CD14-positive monocyte (primary cell): ENCODE measurements around the gene ADCY2. TPM values are rescaled to one million over a fixed set of nuclear protein-coding genes. Genes with fewer than 3 reads are reported as not detected.

ENCODE experiments used
- DNase-seq, 3 donors: peaks; one replicate each; pipeline ENCODE4 v3.0.0-alpha.2; 2011 to 2022
- H2AFZ ChIP-seq: 2 replicates; pipeline ENCODE4 v1.6.0; 2012; ENCODE audit warnings: mild to moderate bottlenecking, low read depth, low read length, inconsistent platforms; ENCODE audit not compliant: insufficient read depth, poor library complexity, severe bottlenecking
- H3K27ac ChIP-seq, 2 donors: 1 replicate in 1 of 2; 2 replicates in 1 of 2; pipeline ENCODE4 v1.5.1; 2012 to 2013; ENCODE audit warnings: low read length in 2 of 2, control low read depth in 1 of 2, inconsistent platforms in 1 of 2, low read depth in 1 of 2, mild to moderate bottlenecking in 1 of 2
- H3K27me3 ChIP-seq, 2 donors: one replicate each; pipeline versions ENCODE4 v1.6.0 to v1.6.1; 2011 to 2013; ENCODE audit warnings: low read length in 2 of 2; ENCODE audit not compliant: control insufficient read depth in 2 of 2, insufficient read depth in 2 of 2
- H3K36me3 ChIP-seq, 2 donors: replicated peaks in 1 of 2; 1 replicate in 1 of 2; 2 replicates in 1 of 2; pipeline versions ENCODE4 v1.5.1 to v1.6.1; 2012 to 2013; ENCODE audit warnings: low read length in 2 of 2, control low read depth in 1 of 2, inconsistent platforms in 1 of 2, mild to moderate bottlenecking in 1 of 2; ENCODE audit not compliant: insufficient read depth in 2 of 2, control insufficient read depth in 1 of 2
- H3K4me1 ChIP-seq, 2 donors: 1 replicate in 1 of 2; 2 replicates in 1 of 2; pipeline versions ENCODE4 v1.5.1 to v1.6.1; 2012 to 2013; ENCODE audit warnings: low read length in 2 of 2, control low read depth in 1 of 2, inconsistent platforms in 1 of 2, mild to moderate bottlenecking in 1 of 2, moderate library complexity in 1 of 2; ENCODE audit not compliant: insufficient read depth in 2 of 2, control insufficient read depth in 1 of 2
- H3K4me2 ChIP-seq: replicated peaks from 2 replicates; pipeline ENCODE3; 2012; ENCODE audit warnings: low read length, moderate library complexity, mild to moderate bottlenecking; ENCODE audit not compliant: poor library complexity, severe bottlenecking; ENCODE audit errors: extremely low read depth
- H3K4me3 ChIP-seq, 3 experiments: fragments of 200-600 bp in 1 of 3; sonication (generic) in 1 of 3; replicated peaks in 1 of 3; 1 replicate in 2 of 3; 2 replicates in 1 of 3; pipeline ENCODE4 v1.5.1; 2011 to 2013; ENCODE audit warnings: low read length in 3 of 3, mild to moderate bottlenecking in 3 of 3, control low read depth in 2 of 3, low read depth in 2 of 3, inconsistent platforms in 1 of 3, moderate library complexity in 1 of 3
- H3K79me2 ChIP-seq: 2 replicates; pipeline ENCODE4 v1.6.0; 2012; ENCODE audit warnings: mild to moderate bottlenecking, control low read depth, inconsistent platforms, low read length, moderate library complexity; ENCODE audit not compliant: insufficient read depth
- H3K9ac ChIP-seq: 2 replicates; pipeline ENCODE4 v1.6.0; 2017; ENCODE audit warnings: low read length, mild to moderate bottlenecking; ENCODE audit not compliant: insufficient read depth, poor library complexity, severe bottlenecking
- H3K9me3 ChIP-seq, 2 donors: replicated peaks in 1 of 2; 1 replicate in 1 of 2; 2 replicates in 1 of 2; pipeline versions ENCODE4 v1.5.1 to v1.6.1; 2012 to 2013; ENCODE audit warnings: low read length in 2 of 2, control low read depth in 1 of 2; ENCODE audit not compliant: control insufficient read depth in 1 of 2, insufficient read depth in 1 of 2
- H4K20me1 ChIP-seq: 2 replicates; pipeline ENCODE4 v1.6.0; 2012; ENCODE audit warnings: mild to moderate bottlenecking, low read length, control low read depth, moderate library complexity; ENCODE audit not compliant: insufficient read depth
- H3K27ac Mint-ChIP-seq, 7 donors: one replicate each; pipeline ENCODE4 v1.8.0; 2020; ENCODE audit warnings: mild to moderate bottlenecking in 7 of 7, mixed read lengths in 7 of 7, moderate library complexity in 6 of 7, inconsistent platforms in 2 of 7
- H3K27me3 Mint-ChIP-seq, 3 donors: one replicate each; pipeline ENCODE4 v1.8.0; 2021 to 2022; ENCODE audit warnings: low read depth in 3 of 3, mild to moderate bottlenecking in 3 of 3, mixed read lengths in 3 of 3, moderate library complexity in 3 of 3, inconsistent platforms in 1 of 3
- H3K36me3 Mint-ChIP-seq, 2 donors: one replicate each; pipeline ENCODE4 v1.8.0; 2020; ENCODE audit warnings: mixed read lengths in 2 of 2, inconsistent platforms in 1 of 2, mild to moderate bottlenecking in 1 of 2
- H3K4me1 Mint-ChIP-seq: one replicate; pipeline ENCODE4 v1.8.0; 2020; ENCODE audit warnings: mild to moderate bottlenecking, mixed read lengths
- H3K4me3 Mint-ChIP-seq, 2 donors: one replicate each; pipeline ENCODE4 v1.8.0; 2020; ENCODE audit warnings: mild to moderate bottlenecking in 2 of 2, mixed read lengths in 2 of 2, moderate library complexity in 1 of 2
- H3K9me3 Mint-ChIP-seq, 7 donors: one replicate each; pipeline ENCODE4 v1.8.0; 2020 to 2022; ENCODE audit warnings: mixed read lengths in 7 of 7, mild to moderate bottlenecking in 6 of 7, moderate library complexity in 6 of 7, inconsistent platforms in 2 of 7
- WGBS: methylation state at CpG from one replicate; pipeline ENCODE4 v1.1.5; 2013; ENCODE audit warnings: missing lambda C conversion rate; ENCODE audit not compliant: insufficient coverage; 5-methylcytosine and 5-hydroxymethylcytosine counted together
- intact Hi-C, 2 donors: fragments of 100-400 bp; cut with micrococcal nuclease; formaldehyde crosslinking; loops; one replicate each; pipeline versions ENCODE4 v1.15.0 to v1.15.1; 2023
- polyA plus RNA-seq, 3 donors: library from polyadenylated mRNA; depleted of rRNA in 1 of 3; unstranded in 2 of 3; stranded (reverse) in 1 of 3; fragments of 300-500 nt in 2 of 3; fragments of >200 nt in 1 of 3; fragmentation: Illumina TruSeq in 2 of 3; gene quantifications; 1 replicate in 2 of 3; 2 replicates in 1 of 3; pipeline ENCODE4 v1.2.3, GENCODE V29; 2012 to 2021
- TF ChIP-seq, protein P1 (sequence below): fragments of 200-600 bp; IDR thresholded peaks from one replicate; pipeline ENCODE4 v1.8.0; 2022; ENCODE audit warnings: antibody characterized with exemption, mild to moderate bottlenecking

The ADCY2 gene
- polyA plus RNA-seq, 3 donors: not detected

DNA sequence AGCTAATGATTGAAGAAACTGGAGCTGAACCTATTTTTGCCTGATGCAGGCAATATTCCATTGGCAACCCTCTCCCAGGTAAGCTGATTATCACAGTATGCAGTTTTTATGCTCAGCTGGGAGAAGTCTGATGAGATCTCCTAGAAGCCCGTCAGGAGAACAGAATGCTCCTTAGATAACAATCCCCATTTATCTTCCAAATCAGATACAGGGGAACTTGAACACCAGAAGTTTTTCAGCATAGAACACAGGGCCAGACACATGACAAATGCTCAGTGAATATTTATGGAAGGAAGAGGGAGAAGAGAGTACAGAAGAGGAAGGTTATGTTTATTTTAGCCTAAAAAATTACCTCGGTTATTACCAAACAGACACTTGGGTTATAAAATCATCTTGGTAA lies 417.1 kb downstream of the ADCY2 start:
- no peaks in the 10 kb centered on the region for H3K27me3 ChIP-seq
- peaks cover 14% of the 10 kb centered on the region for H3K4me1 Mint-ChIP-seq
- H3K79me2 ChIP-seq: no peaks in the 10 kb centered on the region
- no CpG with 5 or more reads among the region's 2 CpGs for WGBS
- no peak overlapping the region for H2AFZ ChIP-seq
- H3K9me3 Mint-ChIP-seq: peaks cover 0 to 3% (median 0%) of the 10 kb centered on the region in 7 donors
- H3K9ac ChIP-seq: no peak overlapping the region
- H3K36me3 Mint-ChIP-seq: no peaks in the 10 kb centered on the region
- TF ChIP-seq, protein P1, sequence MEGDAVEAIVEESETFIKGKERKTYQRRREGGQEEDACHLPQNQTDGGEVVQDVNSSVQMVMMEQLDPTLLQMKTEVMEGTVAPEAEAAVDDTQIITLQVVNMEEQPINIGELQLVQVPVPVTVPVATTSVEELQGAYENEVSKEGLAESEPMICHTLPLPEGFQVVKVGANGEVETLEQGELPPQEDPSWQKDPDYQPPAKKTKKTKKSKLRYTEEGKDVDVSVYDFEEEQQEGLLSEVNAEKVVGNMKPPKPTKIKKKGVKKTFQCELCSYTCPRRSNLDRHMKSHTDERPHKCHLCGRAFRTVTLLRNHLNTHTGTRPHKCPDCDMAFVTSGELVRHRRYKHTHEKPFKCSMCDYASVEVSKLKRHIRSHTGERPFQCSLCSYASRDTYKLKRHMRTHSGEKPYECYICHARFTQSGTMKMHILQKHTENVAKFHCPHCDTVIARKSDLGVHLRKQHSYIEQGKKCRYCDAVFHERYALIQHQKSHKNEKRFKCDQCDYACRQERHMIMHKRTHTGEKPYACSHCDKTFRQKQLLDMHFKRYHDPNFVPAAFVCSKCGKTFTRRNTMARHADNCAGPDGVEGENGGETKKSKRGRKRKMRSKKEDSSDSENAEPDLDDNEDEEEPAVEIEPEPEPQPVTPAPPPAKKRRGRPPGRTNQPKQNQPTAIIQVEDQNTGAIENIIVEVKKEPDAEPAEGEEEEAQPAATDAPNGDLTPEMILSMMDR: no peak
- intact Hi-C loops: loop anchor here in 1 of 2 donors (10.0 kb wide), 1 partner anchor 1048 kb away; no protein-coding TSS in a partner anchor
- peaks cover 0 to 1% (median 0%) of the 10 kb centered on the region in 3 donors for H3K27me3 Mint-ChIP-seq
- H3K9me3 ChIP-seq: no peaks in the 10 kb centered on the region
- no peaks in the 10 kb centered on the region for H4K20me1 ChIP-seq
- H3K27ac Mint-ChIP-seq: no peak overlapping the region
- no peak for DNase-seq
- H3K36me3 ChIP-seq: no peaks in the 10 kb centered on the region
- H3K4me3 ChIP-seq: no peak overlapping the region
- H3K4me3 Mint-ChIP-seq: no peak overlapping the region
- H3K27ac ChIP-seq: no peak overlapping the region
- H3K4me2 ChIP-seq: no peak overlapping the region
- peaks cover 8 to 9% of the 10 kb centered on the region in 2 donors for H3K4me1 ChIP-seq

DNA sequence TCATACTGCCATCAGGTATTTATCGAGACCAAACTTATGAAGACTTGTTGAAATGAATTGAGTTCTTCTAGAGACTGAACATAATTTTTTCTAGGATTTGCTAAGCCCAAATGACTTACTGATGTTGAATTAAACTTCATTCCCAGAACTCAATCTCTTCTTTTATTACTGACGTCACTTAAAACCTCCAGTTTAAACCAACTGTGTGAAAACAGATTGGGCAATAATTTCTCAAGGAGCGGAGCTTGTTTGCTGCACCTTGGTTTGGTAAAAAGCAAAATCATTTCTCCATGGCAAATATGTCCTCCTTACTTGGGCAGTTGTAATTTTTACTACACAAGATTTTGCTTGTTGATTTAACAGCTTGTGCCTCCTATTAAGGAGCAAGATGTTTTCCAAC lies 417.6 kb downstream of the ADCY2 start:
- Histone ChIP-seq H3K79me2 (no peaks in the 10 kb centered on the region), H3K27ac (no peak overlapping the region), H3K27me3 (no peaks in the 10 kb centered on the region), H3K9me3 (no peaks in the 10 kb centered on the region), H2AFZ (peak overlapping the region; percentile 25), H3K36me3 (no peaks in the 10 kb centered on the region), H4K20me1 (no peaks in the 10 kb centered on the region), H3K9ac (no peak overlapping the region), H3K4me1 (peaks cover 8 to 9% of the 10 kb centered on the region in 2 donors), H3K4me2 (no peak overlapping the region), H3K4me3 (no peak overlapping the region)
- H3K36me3 Mint-ChIP-seq: no peaks in the 10 kb centered on the region
- TF ChIP-seq, protein P1: no peak
- H3K4me1 Mint-ChIP-seq: peaks cover 14% of the 10 kb centered on the region
- peak overlapping the region in 1 of 7 donors; percentile 22 for H3K27ac Mint-ChIP-seq
- DNase-seq: no peak
- WGBS: no CpG with 5 or more reads among the region's 3 CpGs
- no peak overlapping the region for H3K4me3 Mint-ChIP-seq
- H3K9me3 Mint-ChIP-seq: peaks cover 0 to 3% (median 0%) of the 10 kb centered on the region in 7 donors
- H3K27me3 Mint-ChIP-seq: peaks cover 0 to 1% (median 0%) of the 10 kb centered on the region in 3 donors
- intact Hi-C loops: loop anchor here in 1 of 2 donors (10.0 kb wide), 1 partner anchor 1049 kb away; no protein-coding TSS in a partner anchor
